Adrenal gland (tissue), 12 donors: ENCODE results near the gene STAT4. TPM values are rescaled to one million over a fixed set of nuclear protein-coding genes. Genes with fewer than 3 reads are reported as not detected.

ENCODE experiments used
- DNase-seq, 7 donors: peaks; one replicate each; pipeline ENCODE4 v3.0.0-alpha.2; 2019 to 2020
- H3K27ac ChIP-seq, 5 donors: fragments of 200-600 bp; sonication (generic) in 4 of 5; 1 replicate in 3 of 5; 2 replicates in 2 of 5; pipeline versions ENCODE4 v1.5.1 to v1.8.0; 2016 to 2020; ENCODE audit warnings: mild to moderate bottlenecking in 1 of 5
- H3K27me3 ChIP-seq: fragments of 200-600 bp; 2 replicates; pipeline ENCODE4 v1.8.0; 2021
- H3K36me3 ChIP-seq, 2 donors: fragments of 200-600 bp; replicated peaks in 1 of 2; 1 replicate in 1 of 2; 2 replicates in 1 of 2; pipeline versions ENCODE4 v1.5.1 to v1.8.0; 2018 to 2022
- H3K4me1 ChIP-seq, 2 donors: fragments of 200-600 bp; replicated peaks in 1 of 2; 1 replicate in 1 of 2; 2 replicates in 1 of 2; pipeline versions ENCODE4 v1.5.1 to v1.8.0; 2018 to 2021
- H3K4me3 ChIP-seq, 4 donors: fragments of 200-600 bp; sonication (generic) in 3 of 4; one replicate each; pipeline ENCODE4 v1.5.1; 2016 to 2018
- H3K9me3 ChIP-seq, 3 donors: fragments of 200-600 bp; sonication (generic) in 1 of 3; replicated peaks in 1 of 3; 1 replicate in 2 of 3; 2 replicates in 1 of 3; pipeline versions ENCODE4 v1.5.1 to v1.8.0; 2016 to 2021
- POLR2A ChIP-seq, 2 donors: fragments of 450-650 bp; IDR thresholded peaks; one replicate each; pipeline ENCODE4 v1.6.1; 2017; ENCODE audit warnings: antibody characterized with exemption in 2 of 2, mild to moderate bottlenecking in 2 of 2, moderate library complexity in 1 of 2
- WGBS, 4 donors: extraction: QIAGEN DNeasy Blood & Tissue Kit in 2 of 4; methylation state at CpG; one replicate each; pipeline versions ENCODE4 v1.1.5 to v1.1.7; 2013 to 2017; 5-methylcytosine and 5-hydroxymethylcytosine counted together
- intact Hi-C, 2 donors: fragments of 100-400 bp; cut with DNase I; formaldehyde crosslinking; loops; one replicate each; pipeline versions ENCODE4 v1.14.1 to v1.15.0; 2022 to 2023
- polyA plus RNA-seq, 3 donors: library from polyadenylated mRNA; stranded (reverse); fragments of 200-250 nt in 2 of 3; fragments of 350-450 nt in 1 of 3; fragmentation: Illumina TruSeq in 1 of 3; extraction: RNeasy Lipid Tissue Mini Kit (QIAGEN cat#74804) in 1 of 3; gene quantifications; one replicate each; pipeline ENCODE4 v1.2.3, GENCODE V29; 2013 to 2014
- total RNA-seq, 9 donors: library from RNA; depleted of rRNA in 4 of 9; stranded (reverse); fragments of >200 nt in 4 of 9; fragments of 120-200 nt in 1 of 9; fragmentation: NEBNext Ultra II Directional in 1 of 9; extraction: Animal tissue kit (Norgen Biotek cat#: 25700) in 1 of 9; gene quantifications; one replicate each; pipeline versions ENCODE4 v1.1.0 to v1.2.4, GENCODE V29; 2013 to 2023
- TF ChIP-seq, protein P1 (sequence below), 6 experiments: fragments of 450-650 bp in 4 of 6; fragments of 200-600 bp in 2 of 6; sonication (generic) in 1 of 6; IDR thresholded peaks; 1 replicate in 5 of 6; 2 replicates in 1 of 6; pipeline versions ENCODE4 v1.5.1 to v1.8.0; 2016 to 2021; ENCODE audit warnings: antibody characterized with exemption in 6 of 6, mild to moderate bottlenecking in 2 of 6, moderate library complexity in 1 of 6
- donor health status: healthy with polysubstance abuse.
- donor health status: Bipolar disorder and iron deficiency.
- donor health status: DM: yes; HTN: yes; CAD: no.
- donor health status: DM: no; HTN: no; CAD: no.
- donor health status: DM: no; HTN: no; CAD: no.
- donor health status: DM: yes; HTN: yes; CAD: no.

STAT4 gene
- total and polyA plus RNA-seq, 12 donors, result 0.52 to 5.1 (median 1.4) TPM

DNA sequence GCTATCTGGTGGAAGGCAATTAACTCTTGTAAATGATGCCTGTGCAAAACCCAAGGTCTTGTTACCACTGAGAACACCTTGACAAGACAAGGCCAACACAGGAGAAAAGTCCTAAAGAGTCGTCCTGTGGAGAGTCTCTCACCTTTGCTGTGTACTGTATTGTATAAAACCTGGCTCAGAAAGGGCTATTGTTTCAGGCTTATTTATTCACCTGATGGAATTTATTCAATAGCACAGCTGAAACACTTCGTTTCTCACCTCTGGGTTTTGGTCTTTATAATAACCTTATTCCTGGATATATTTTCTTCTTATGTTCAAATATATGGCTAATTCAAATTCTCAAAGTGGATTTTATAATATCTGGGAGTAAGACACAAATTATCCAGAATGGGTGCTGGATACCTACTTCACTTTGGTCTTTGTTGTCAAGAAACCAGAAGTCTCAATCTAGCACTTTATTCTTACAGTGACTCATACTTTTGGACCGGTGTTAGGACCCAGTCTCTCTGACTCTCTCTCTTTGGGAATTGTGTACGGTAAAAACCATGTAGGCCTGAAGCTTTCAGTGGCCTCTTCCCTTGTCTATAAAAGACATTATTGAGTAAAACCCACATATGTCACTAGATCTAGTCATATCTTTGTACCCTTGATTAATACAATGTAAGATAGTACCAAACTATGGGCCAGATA, 16.1 kb upstream of the STAT4 start:
- no peaks in the 10 kb centered on the region for H3K27me3 ChIP-seq
- peaks cover 0 to 7% of the 10 kb centered on the region in 2 donors for H3K4me1 ChIP-seq
- peak overlapping the region in 1 of 5 donors; percentile 8 for H3K27ac ChIP-seq
- TF ChIP-seq POLR2A (IDR thresholded peaks at IDR 0.05), result no peak
- TF ChIP-seq, protein P1, sequence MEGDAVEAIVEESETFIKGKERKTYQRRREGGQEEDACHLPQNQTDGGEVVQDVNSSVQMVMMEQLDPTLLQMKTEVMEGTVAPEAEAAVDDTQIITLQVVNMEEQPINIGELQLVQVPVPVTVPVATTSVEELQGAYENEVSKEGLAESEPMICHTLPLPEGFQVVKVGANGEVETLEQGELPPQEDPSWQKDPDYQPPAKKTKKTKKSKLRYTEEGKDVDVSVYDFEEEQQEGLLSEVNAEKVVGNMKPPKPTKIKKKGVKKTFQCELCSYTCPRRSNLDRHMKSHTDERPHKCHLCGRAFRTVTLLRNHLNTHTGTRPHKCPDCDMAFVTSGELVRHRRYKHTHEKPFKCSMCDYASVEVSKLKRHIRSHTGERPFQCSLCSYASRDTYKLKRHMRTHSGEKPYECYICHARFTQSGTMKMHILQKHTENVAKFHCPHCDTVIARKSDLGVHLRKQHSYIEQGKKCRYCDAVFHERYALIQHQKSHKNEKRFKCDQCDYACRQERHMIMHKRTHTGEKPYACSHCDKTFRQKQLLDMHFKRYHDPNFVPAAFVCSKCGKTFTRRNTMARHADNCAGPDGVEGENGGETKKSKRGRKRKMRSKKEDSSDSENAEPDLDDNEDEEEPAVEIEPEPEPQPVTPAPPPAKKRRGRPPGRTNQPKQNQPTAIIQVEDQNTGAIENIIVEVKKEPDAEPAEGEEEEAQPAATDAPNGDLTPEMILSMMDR (IDR thresholded peaks at IDR 0.05), result no peak
- H3K36me3 ChIP-seq, result no peaks in the 10 kb centered on the region
- no peak for DNase-seq
- intact Hi-C loops, result loop anchor here in 1 of 2 donors (10.0 kb wide), 1 partner anchor 358 kb away; no protein-coding TSS in a partner anchor
- WGBS, 4 donors, result 68 to 85% (median 76%) methylated on average over 4 of the region's 4 CpGs
- H3K4me3 ChIP-seq, result no peak overlapping the region
- no peaks in the 10 kb centered on the region for H3K9me3 ChIP-seq

DNA sequence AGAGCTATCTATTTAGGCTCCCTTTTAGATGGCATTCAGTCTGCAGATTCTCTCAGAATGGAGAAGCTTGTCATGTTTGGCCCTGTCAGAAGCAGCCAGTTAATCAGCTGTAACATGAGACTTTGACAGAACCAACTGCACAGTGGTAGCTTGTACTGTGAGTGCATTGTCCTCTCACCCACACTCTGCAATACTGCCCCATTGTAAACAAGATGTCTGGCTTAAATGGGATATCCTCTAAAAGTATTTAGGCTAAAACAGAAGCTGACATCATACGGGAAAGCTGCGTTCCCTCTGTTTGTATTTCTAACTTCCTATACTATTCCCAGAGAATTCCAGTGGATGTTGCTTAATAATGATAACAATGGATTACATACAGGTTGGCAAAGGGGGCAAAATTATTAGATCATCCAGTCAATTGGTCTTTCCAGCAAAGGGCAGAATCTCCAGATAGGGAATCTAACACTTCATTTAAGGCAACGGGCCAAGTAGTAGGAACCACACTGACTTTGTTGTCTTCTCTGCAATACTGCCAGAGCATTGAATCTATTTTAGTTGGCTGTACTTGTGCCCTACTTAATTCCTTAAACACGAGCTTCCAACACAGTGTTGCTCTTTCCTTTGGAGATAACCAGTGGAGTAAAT, 15.4 kb upstream of the STAT4 start:
- intact Hi-C loops, result loop anchor here in 1 of 2 donors (10.0 kb wide), 1 partner anchor 359 kb away; no protein-coding TSS in a partner anchor
- H3K27ac ChIP-seq, result peak overlapping the region in 1 of 5 donors; percentile 8
- WGBS, 4 donors, result 60 to 69% (median 66%) methylated on average over 4 of the region's 4 CpGs
- no peaks in the 10 kb centered on the region for H3K27me3 ChIP-seq
- peaks cover 0 to 7% of the 10 kb centered on the region in 2 donors for H3K4me1 ChIP-seq
- DNase-seq, result no peak
- TF ChIP-seq POLR2A (IDR thresholded peaks at IDR 0.05), result no peak
- TF ChIP-seq, protein P1 (IDR thresholded peaks at IDR 0.05), result no peak
- no peak overlapping the region for H3K4me3 ChIP-seq
- H3K36me3 ChIP-seq, result no peaks in the 10 kb centered on the region
- H3K9me3 ChIP-seq, result no peaks in the 10 kb centered on the region

DNA sequence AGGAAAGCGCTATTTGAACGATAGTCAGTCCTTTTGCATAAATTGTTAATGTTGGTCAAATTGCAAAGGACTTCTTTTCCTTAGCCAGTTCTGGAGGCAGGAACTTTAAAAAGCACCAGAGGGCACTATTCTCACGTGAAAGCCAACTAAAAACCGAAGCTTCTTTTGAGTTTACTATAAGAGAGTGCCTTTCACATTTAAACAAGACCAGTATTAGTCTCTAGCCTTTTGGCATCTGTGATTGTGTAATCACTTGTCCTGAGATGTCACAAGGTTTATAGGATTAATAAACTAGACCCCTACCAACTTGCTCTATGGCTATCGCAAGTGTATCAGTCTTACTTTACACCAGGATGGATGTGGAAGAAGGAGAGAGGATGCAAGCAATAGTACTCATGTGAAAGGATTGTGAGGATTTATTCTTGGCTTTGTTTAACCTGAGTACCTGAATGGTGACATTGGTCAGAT, 14.4 kb upstream of the STAT4 start:
- Histone ChIP-seq H3K27me3 (no peaks in the 10 kb centered on the region), H3K27ac (no peak overlapping the region), H3K36me3 (no peaks in the 10 kb centered on the region), H3K4me1 (peaks cover 0 to 7% of the 10 kb centered on the region in 2 donors), H3K4me3 (no peak overlapping the region), H3K9me3 (no peaks in the 10 kb centered on the region)
- no peak for DNase-seq
- intact Hi-C loops, result loop anchor here in 1 of 2 donors (10.0 kb wide), 1 partner anchor 360 kb away; no protein-coding TSS in a partner anchor
- WGBS, 4 donors, result 21 to 25% (median 24%) methylated on average over 5 of the region's 5 CpGs
- no peak for TF ChIP-seq POLR2A (IDR thresholded peaks at IDR 0.05)
- TF ChIP-seq, protein P1 (IDR thresholded peaks at IDR 0.05), result peak; percentile 30 to 59 (median 42)

GRCh38 chr2:191158747-191159146, 8.0 kb upstream of the STAT4 start:
- no peak for TF ChIP-seq POLR2A (IDR thresholded peaks at IDR 0.05)
- TF ChIP-seq, protein P1 (IDR thresholded peaks at IDR 0.05), result no peak
- intact Hi-C loops, result loop anchor here (5.0 to 10.0 kb wide), 2 partner anchors 104 to 106 kb away; no protein-coding TSS in a partner anchor
- Histone ChIP-seq H3K36me3 (no peaks in the 10 kb centered on the region), H3K4me3 (no peak overlapping the region), H3K9me3 (no peaks in the 10 kb centered on the region), H3K27me3 (no peaks in the 10 kb centered on the region), H3K4me1 (no peaks in the 10 kb centered on the region), H3K27ac (no peak overlapping the region)
- WGBS, 4 donors, result 88 to 94% (median 89%) methylated on average over 1 of the region's 1 CpG
- DNase-seq, result no peak
